HepG2 (cell line): ENCODE results near the gene ARHGAP26. TPM values are rescaled to one million over a fixed set of nuclear protein-coding genes. Genes with fewer than 3 reads are reported as not detected.

Experiments
- ATAC-seq: fragments of 200-7000 bp; cut with Tn5 transposase; 3 replicates; pipeline ENCODE4 v1.9.1; 2020; ENCODE audit warnings: mild to moderate bottlenecking, moderate library complexity
- BruUV-seq: library from RNA; stranded (reverse); fragments of 400-500 nt; replicated peaks from 2 replicates; lab custom pipeline; 2021; lab: Mats Ljungman, UMichigan
- CTCF ChIA-PET: fragments of 300-600 bp; formaldehyde crosslinking; extraction: SDS; loops from one replicate; lab custom pipeline; 2021; ENCODE audit warnings: low total read pairs, inconsistent platforms, low intra/inter-chr PET ratio; lab: Yijun Ruan, JAX
- POLR2A ChIA-PET: fragments of 350-600 bp; sonication (Branson Sonifier 250); formaldehyde crosslinking; loops from one replicate; lab custom pipeline; 2020; ENCODE audit warnings: antibody characterized with exemption, inconsistent platforms; lab: Yijun Ruan, JAX
- DNase-seq: peaks from one replicate; pipeline ENCODE4 v3.0.0-alpha.2; 2015; ENCODE audit warnings: low spot score
- FAIRE-seq: peaks from 3 replicates; lab custom pipeline; 2011; peaks lifted over from hg19 to GRCh38; lab: Jason Lieb, UNC
- H2AFZ ChIP-seq: one replicate; pipeline ENCODE4 v1.6.1; 2011; ENCODE audit warnings: low read length, inconsistent platforms
- H3K27ac ChIP-seq: fragments of 300-600 bp; 3 replicates; pipeline ENCODE4 v1.8.0; 2011; ENCODE audit warnings: mixed run types, mild to moderate bottlenecking, mixed read lengths, low read length, inconsistent platforms; ENCODE audit not compliant: insufficient read depth; ENCODE audit errors: extremely low read length
- H3K27me3 ChIP-seq, 2 experiments: fragments of 200-600 bp in 1 of 2; 2 replicates in 1 of 2; 3 replicates in 1 of 2; pipeline versions ENCODE4 v1.6.0 to v1.8.0; 2011; ENCODE audit warnings: low read length in 2 of 2, mild to moderate bottlenecking in 2 of 2, moderate library complexity in 2 of 2, inconsistent platforms in 1 of 2; ENCODE audit not compliant: insufficient read depth in 2 of 2, control insufficient read depth in 1 of 2
- H3K36me3 ChIP-seq, 2 experiments: fragments of 200-600 bp in 1 of 2; replicated peaks in 1 of 2; 2 replicates in 1 of 2; 3 replicates in 1 of 2; pipeline versions ENCODE4 v1.5.1 to v1.8.0; 2011; ENCODE audit warnings: low read length in 2 of 2, inconsistent platforms in 1 of 2; ENCODE audit not compliant: insufficient read depth in 2 of 2, control insufficient read depth in 1 of 2
- H3K4me1 ChIP-seq: 2 replicates; pipeline ENCODE4 v1.5.1; 2012; ENCODE audit warnings: low read length, inconsistent platforms; ENCODE audit not compliant: insufficient read depth
- H3K4me2 ChIP-seq: 2 replicates; pipeline ENCODE4 v1.6.0; 2011; ENCODE audit warnings: low read depth, low read length, inconsistent platforms
- H3K4me3 ChIP-seq, 3 experiments: fragments of 200-600 bp in 1 of 3; sonication (generic), shearing (Covaris generic) in 1 of 3; replicated peaks in 1 of 3; 2 replicates each; pipeline ENCODE4 v1.5.1; 2011 to 2016; ENCODE audit warnings: low read length in 3 of 3, inconsistent platforms in 2 of 3, low read depth in 2 of 3, mild to moderate bottlenecking in 2 of 3, control low read depth in 1 of 3, mixed read lengths in 1 of 3; ENCODE audit not compliant: insufficient read depth in 1 of 3
- H3K79me2 ChIP-seq: one replicate; pipeline ENCODE4 v1.6.1; 2011; ENCODE audit warnings: low read length, inconsistent platforms; ENCODE audit not compliant: insufficient read depth
- H3K9ac ChIP-seq: 2 replicates; pipeline ENCODE4 v1.6.0; 2011; ENCODE audit warnings: mild to moderate bottlenecking, low read depth, low read length, inconsistent platforms; ENCODE audit not compliant: insufficient read depth
- H3K9me3 ChIP-seq: 2 replicates; pipeline ENCODE4 v1.5.1; 2012; ENCODE audit warnings: mild to moderate bottlenecking, low read length
- H4K20me1 ChIP-seq: 2 replicates; pipeline ENCODE4 v1.6.0; 2011; ENCODE audit warnings: inconsistent platforms, mild to moderate bottlenecking, low read length, moderate library complexity; ENCODE audit not compliant: insufficient read depth
- HOXA9 ChIP-seq: sonication (generic); formaldehyde crosslinking; IDR thresholded peaks from 2 replicates; pipeline ENCODE4 v1.8.1; 2022; ENCODE audit warnings: missing genetic modification reagents, mild to moderate bottlenecking, moderate library complexity, borderline replicate concordance
- MATR3 ChIP-seq: sonication (generic); formaldehyde crosslinking; IDR thresholded peaks from 2 replicates; pipeline ENCODE4 v1.4.0; 2020; ENCODE audit warnings: missing genetic modification reagents
- MEIS2 ChIP-seq: sonication (generic); formaldehyde crosslinking; IDR thresholded peaks from 2 replicates; pipeline ENCODE4 v1.9.0; 2021; ENCODE audit warnings: mild to moderate bottlenecking, missing genetic modification reagents
- ZNF44 ChIP-seq: sonication (generic); formaldehyde crosslinking; IDR thresholded peaks from 2 replicates; pipeline ENCODE4 v1.5.1; 2020; ENCODE audit warnings: mild to moderate bottlenecking, missing genetic modification reagents
- ZNF879 ChIP-seq: sonication (generic); formaldehyde crosslinking; IDR thresholded peaks from 2 replicates; pipeline ENCODE4 v1.8.1; 2023; ENCODE audit warnings: missing genetic modification reagents
- WGBS: methylation state at CpG from one replicate; pipeline ENCODE4 v1.1.6; 2017; ENCODE audit warnings: low lambda C conversion rate; 5-methylcytosine and 5-hydroxymethylcytosine counted together
- in situ Hi-C: cut with HindIII; loops from 2 replicates; pipeline ENCODE4 v1.10.0; 2017; ENCODE audit warnings: low pct_unique_long_range_greater_than_20kb; ENCODE audit not compliant: extremely low pct_ligation_motif_present
- intact Hi-C: fragments of 100-400 bp; cut with micrococcal nuclease; formaldehyde crosslinking; loops from one replicate; pipeline ENCODE4 v1.10.0; 2022; ENCODE audit not compliant: unreplicated experiment
- polyA plus RNA-seq, 8 experiments: library from polyadenylated mRNA; depleted of rRNA in 3 of 8; stranded (reverse) in 7 of 8; unstranded in 1 of 8; fragments of >200 nt; fragmentation: Illumina TruSeq in 4 of 8; extraction: Trizol in 4 of 8; gene quantifications; 2 replicates each; pipeline versions ENCODE4 v1.2.1 to v1.2.3, GENCODE V29; 2011 to 2016; ENCODE audit warnings: low read depth in 4 of 8, missing spikeins in 1 of 8, mixed read lengths in 1 of 8; ENCODE audit not compliant: insufficient read depth in 1 of 8
- total RNA-seq, 5 experiments: library from RNA; depleted of rRNA; stranded (reverse); fragments of >200 nt; fragmentation: Illumina TruSeq; extraction: Trizol; gene quantifications; 2 replicates each; pipeline ENCODE4 v1.2.3, GENCODE V29; 2016; ENCODE audit warnings: low read depth in 1 of 5
- TF ChIP-seq, protein P1 (sequence below): IDR thresholded peaks from 2 replicates; pipeline ENCODE4 v1.6.1; 2016; ENCODE audit warnings: low read depth, missing genetic modification reagents, missing compliant biosample characterization

The ARHGAP26 gene
- total and polyA plus RNA-seq, 2 of the 13 experiments (the other 11 are each of a cell fraction or from before 2014, with no cell fraction given): 9.6 to 18.2 TPM

DNA sequence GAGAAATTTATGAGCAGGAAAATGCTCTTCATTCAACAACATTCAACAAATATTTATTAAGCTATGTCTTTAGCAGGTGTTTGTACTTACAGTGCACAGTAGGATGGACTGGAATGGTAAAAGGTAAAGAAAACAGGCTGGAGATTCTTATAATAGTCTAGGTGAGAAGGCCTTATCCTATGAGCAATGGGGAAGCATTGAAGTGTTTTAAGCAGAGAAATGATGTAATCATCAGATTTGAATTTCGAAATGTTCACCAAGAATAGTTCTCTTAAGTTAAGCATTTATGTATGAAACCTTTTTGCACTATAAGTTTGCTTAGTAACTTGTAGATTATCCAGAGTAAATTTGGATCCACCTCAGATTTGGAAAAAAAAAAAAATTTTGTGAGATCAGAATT is 424.0 kb downstream of the ARHGAP26 start:
- in situ Hi-C loops (no loop called here), intact Hi-C loops (no loop called here)
- 97% methylated on average over 1 of the region's 1 CpG for WGBS
- H3K79me2 ChIP-seq: no peaks in the 10 kb centered on the region
- H3K9me3 ChIP-seq: peaks cover 12% of the 10 kb centered on the region; the same call in 1 of the 2 replicates
- BruUV-seq: no TSS peak
- FAIRE-seq: no peak
- no peak for TF ChIP-seq ZNF44 (CRISPR knock-in tag)
- no peak for TF ChIP-seq HOXA9 (CRISPR knock-in tag)
- TF ChIP-seq MATR3 (CRISPR knock-in tag): no peak
- TF ChIP-seq, protein P1, sequence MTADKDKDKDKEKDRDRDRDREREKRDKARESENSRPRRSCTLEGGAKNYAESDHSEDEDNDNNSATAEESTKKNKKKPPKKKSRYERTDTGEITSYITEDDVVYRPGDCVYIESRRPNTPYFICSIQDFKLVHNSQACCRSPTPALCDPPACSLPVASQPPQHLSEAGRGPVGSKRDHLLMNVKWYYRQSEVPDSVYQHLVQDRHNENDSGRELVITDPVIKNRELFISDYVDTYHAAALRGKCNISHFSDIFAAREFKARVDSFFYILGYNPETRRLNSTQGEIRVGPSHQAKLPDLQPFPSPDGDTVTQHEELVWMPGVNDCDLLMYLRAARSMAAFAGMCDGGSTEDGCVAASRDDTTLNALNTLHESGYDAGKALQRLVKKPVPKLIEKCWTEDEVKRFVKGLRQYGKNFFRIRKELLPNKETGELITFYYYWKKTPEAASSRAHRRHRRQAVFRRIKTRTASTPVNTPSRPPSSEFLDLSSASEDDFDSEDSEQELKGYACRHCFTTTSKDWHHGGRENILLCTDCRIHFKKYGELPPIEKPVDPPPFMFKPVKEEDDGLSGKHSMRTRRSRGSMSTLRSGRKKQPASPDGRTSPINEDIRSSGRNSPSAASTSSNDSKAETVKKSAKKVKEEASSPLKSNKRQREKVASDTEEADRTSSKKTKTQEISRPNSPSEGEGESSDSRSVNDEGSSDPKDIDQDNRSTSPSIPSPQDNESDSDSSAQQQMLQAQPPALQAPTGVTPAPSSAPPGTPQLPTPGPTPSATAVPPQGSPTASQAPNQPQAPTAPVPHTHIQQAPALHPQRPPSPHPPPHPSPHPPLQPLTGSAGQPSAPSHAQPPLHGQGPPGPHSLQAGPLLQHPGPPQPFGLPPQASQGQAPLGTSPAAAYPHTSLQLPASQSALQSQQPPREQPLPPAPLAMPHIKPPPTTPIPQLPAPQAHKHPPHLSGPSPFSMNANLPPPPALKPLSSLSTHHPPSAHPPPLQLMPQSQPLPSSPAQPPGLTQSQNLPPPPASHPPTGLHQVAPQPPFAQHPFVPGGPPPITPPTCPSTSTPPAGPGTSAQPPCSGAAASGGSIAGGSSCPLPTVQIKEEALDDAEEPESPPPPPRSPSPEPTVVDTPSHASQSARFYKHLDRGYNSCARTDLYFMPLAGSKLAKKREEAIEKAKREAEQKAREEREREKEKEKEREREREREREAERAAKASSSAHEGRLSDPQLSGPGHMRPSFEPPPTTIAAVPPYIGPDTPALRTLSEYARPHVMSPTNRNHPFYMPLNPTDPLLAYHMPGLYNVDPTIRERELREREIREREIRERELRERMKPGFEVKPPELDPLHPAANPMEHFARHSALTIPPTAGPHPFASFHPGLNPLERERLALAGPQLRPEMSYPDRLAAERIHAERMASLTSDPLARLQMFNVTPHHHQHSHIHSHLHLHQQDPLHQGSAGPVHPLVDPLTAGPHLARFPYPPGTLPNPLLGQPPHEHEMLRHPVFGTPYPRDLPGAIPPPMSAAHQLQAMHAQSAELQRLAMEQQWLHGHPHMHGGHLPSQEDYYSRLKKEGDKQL (CRISPR knock-in tag): no peak
- no peak for TF ChIP-seq ZNF879 (CRISPR knock-in tag)
- TF ChIP-seq MEIS2 (CRISPR knock-in tag): no peak
- H3K27ac ChIP-seq: no peak overlapping the region
- no peaks in the 10 kb centered on the region for H4K20me1 ChIP-seq
- H3K9ac ChIP-seq: no peak overlapping the region
- ATAC-seq: no peak
- no peak for DNase-seq
- H3K36me3 ChIP-seq: no peaks in the 10 kb centered on the region
- H3K27me3 ChIP-seq: no peaks in the 10 kb centered on the region
- no peak overlapping the region for H3K4me2 ChIP-seq
- ChIA-PET CTCF (no interaction called here), POLR2A (no interaction called here)
- H3K4me3 ChIP-seq: no peak overlapping the region
- peaks cover 28% of the 10 kb centered on the region for H3K4me1 ChIP-seq
- no peak overlapping the region for H2AFZ ChIP-seq
